CD14-positive monocyte (primary cell): ENCODE results near the gene CHIT1. TPM values are rescaled to one million over a fixed set of nuclear protein-coding genes. Genes with fewer than 3 reads are reported as not detected.

ENCODE experiments used
- DNase-seq, 3 donors: peaks; one replicate each; pipeline ENCODE4 v3.0.0-alpha.2; 2011 to 2022
- H2AFZ ChIP-seq: 2 replicates; pipeline ENCODE4 v1.6.0; 2012; ENCODE audit warnings: mild to moderate bottlenecking, low read depth, low read length, inconsistent platforms; ENCODE audit not compliant: insufficient read depth, poor library complexity, severe bottlenecking
- H3K27ac ChIP-seq, 2 donors: 1 replicate in 1 of 2; 2 replicates in 1 of 2; pipeline ENCODE4 v1.5.1; 2012 to 2013; ENCODE audit warnings: low read length in 2 of 2, control low read depth in 1 of 2, inconsistent platforms in 1 of 2, low read depth in 1 of 2, mild to moderate bottlenecking in 1 of 2
- H3K27me3 ChIP-seq, 2 donors: one replicate each; pipeline versions ENCODE4 v1.6.0 to v1.6.1; 2011 to 2013; ENCODE audit warnings: low read length in 2 of 2; ENCODE audit not compliant: control insufficient read depth in 2 of 2, insufficient read depth in 2 of 2
- H3K36me3 ChIP-seq, 2 donors: replicated peaks in 1 of 2; 1 replicate in 1 of 2; 2 replicates in 1 of 2; pipeline versions ENCODE4 v1.5.1 to v1.6.1; 2012 to 2013; ENCODE audit warnings: low read length in 2 of 2, control low read depth in 1 of 2, inconsistent platforms in 1 of 2, mild to moderate bottlenecking in 1 of 2; ENCODE audit not compliant: insufficient read depth in 2 of 2, control insufficient read depth in 1 of 2
- H3K4me1 ChIP-seq, 2 donors: 1 replicate in 1 of 2; 2 replicates in 1 of 2; pipeline versions ENCODE4 v1.5.1 to v1.6.1; 2012 to 2013; ENCODE audit warnings: low read length in 2 of 2, control low read depth in 1 of 2, inconsistent platforms in 1 of 2, mild to moderate bottlenecking in 1 of 2, moderate library complexity in 1 of 2; ENCODE audit not compliant: insufficient read depth in 2 of 2, control insufficient read depth in 1 of 2
- H3K4me2 ChIP-seq: replicated peaks from 2 replicates; pipeline ENCODE3; 2012; ENCODE audit warnings: low read length, moderate library complexity, mild to moderate bottlenecking; ENCODE audit not compliant: poor library complexity, severe bottlenecking; ENCODE audit errors: extremely low read depth
- H3K4me3 ChIP-seq, 3 experiments: fragments of 200-600 bp in 1 of 3; sonication (generic) in 1 of 3; replicated peaks in 1 of 3; 1 replicate in 2 of 3; 2 replicates in 1 of 3; pipeline ENCODE4 v1.5.1; 2011 to 2013; ENCODE audit warnings: low read length in 3 of 3, mild to moderate bottlenecking in 3 of 3, control low read depth in 2 of 3, low read depth in 2 of 3, inconsistent platforms in 1 of 3, moderate library complexity in 1 of 3
- H3K79me2 ChIP-seq: 2 replicates; pipeline ENCODE4 v1.6.0; 2012; ENCODE audit warnings: mild to moderate bottlenecking, control low read depth, inconsistent platforms, low read length, moderate library complexity; ENCODE audit not compliant: insufficient read depth
- H3K9ac ChIP-seq: 2 replicates; pipeline ENCODE4 v1.6.0; 2017; ENCODE audit warnings: low read length, mild to moderate bottlenecking; ENCODE audit not compliant: insufficient read depth, poor library complexity, severe bottlenecking
- H3K9me3 ChIP-seq, 2 donors: replicated peaks in 1 of 2; 1 replicate in 1 of 2; 2 replicates in 1 of 2; pipeline versions ENCODE4 v1.5.1 to v1.6.1; 2012 to 2013; ENCODE audit warnings: low read length in 2 of 2, control low read depth in 1 of 2; ENCODE audit not compliant: control insufficient read depth in 1 of 2, insufficient read depth in 1 of 2
- H4K20me1 ChIP-seq: 2 replicates; pipeline ENCODE4 v1.6.0; 2012; ENCODE audit warnings: mild to moderate bottlenecking, low read length, control low read depth, moderate library complexity; ENCODE audit not compliant: insufficient read depth
- H3K27ac Mint-ChIP-seq, 7 donors: one replicate each; pipeline ENCODE4 v1.8.0; 2020; ENCODE audit warnings: mild to moderate bottlenecking in 7 of 7, mixed read lengths in 7 of 7, moderate library complexity in 6 of 7, inconsistent platforms in 2 of 7
- H3K27me3 Mint-ChIP-seq, 3 donors: one replicate each; pipeline ENCODE4 v1.8.0; 2021 to 2022; ENCODE audit warnings: low read depth in 3 of 3, mild to moderate bottlenecking in 3 of 3, mixed read lengths in 3 of 3, moderate library complexity in 3 of 3, inconsistent platforms in 1 of 3
- H3K36me3 Mint-ChIP-seq, 2 donors: one replicate each; pipeline ENCODE4 v1.8.0; 2020; ENCODE audit warnings: mixed read lengths in 2 of 2, inconsistent platforms in 1 of 2, mild to moderate bottlenecking in 1 of 2
- H3K4me1 Mint-ChIP-seq: one replicate; pipeline ENCODE4 v1.8.0; 2020; ENCODE audit warnings: mild to moderate bottlenecking, mixed read lengths
- H3K4me3 Mint-ChIP-seq, 2 donors: one replicate each; pipeline ENCODE4 v1.8.0; 2020; ENCODE audit warnings: mild to moderate bottlenecking in 2 of 2, mixed read lengths in 2 of 2, moderate library complexity in 1 of 2
- H3K9me3 Mint-ChIP-seq, 7 donors: one replicate each; pipeline ENCODE4 v1.8.0; 2020 to 2022; ENCODE audit warnings: mixed read lengths in 7 of 7, mild to moderate bottlenecking in 6 of 7, moderate library complexity in 6 of 7, inconsistent platforms in 2 of 7
- CTCF ChIP-seq: fragments of 200-600 bp; IDR thresholded peaks from one replicate; pipeline ENCODE4 v1.8.0; 2022; ENCODE audit warnings: antibody characterized with exemption, mild to moderate bottlenecking
- WGBS: methylation state at CpG from one replicate; pipeline ENCODE4 v1.1.5; 2013; ENCODE audit warnings: missing lambda C conversion rate; ENCODE audit not compliant: insufficient coverage; 5-methylcytosine and 5-hydroxymethylcytosine counted together
- intact Hi-C, 2 donors: fragments of 100-400 bp; cut with micrococcal nuclease; formaldehyde crosslinking; loops; one replicate each; pipeline versions ENCODE4 v1.15.0 to v1.15.1; 2023
- polyA plus RNA-seq, 3 donors: library from polyadenylated mRNA; depleted of rRNA in 1 of 3; unstranded in 2 of 3; stranded (reverse) in 1 of 3; fragments of 300-500 nt in 2 of 3; fragments of >200 nt in 1 of 3; fragmentation: Illumina TruSeq in 2 of 3; gene quantifications; 1 replicate in 2 of 3; 2 replicates in 1 of 3; pipeline ENCODE4 v1.2.3, GENCODE V29; 2012 to 2021

CHIT1 gene
- polyA plus RNA-seq, 3 donors = 0.08 to 0.51 TPM; not detected in 1

DNA sequence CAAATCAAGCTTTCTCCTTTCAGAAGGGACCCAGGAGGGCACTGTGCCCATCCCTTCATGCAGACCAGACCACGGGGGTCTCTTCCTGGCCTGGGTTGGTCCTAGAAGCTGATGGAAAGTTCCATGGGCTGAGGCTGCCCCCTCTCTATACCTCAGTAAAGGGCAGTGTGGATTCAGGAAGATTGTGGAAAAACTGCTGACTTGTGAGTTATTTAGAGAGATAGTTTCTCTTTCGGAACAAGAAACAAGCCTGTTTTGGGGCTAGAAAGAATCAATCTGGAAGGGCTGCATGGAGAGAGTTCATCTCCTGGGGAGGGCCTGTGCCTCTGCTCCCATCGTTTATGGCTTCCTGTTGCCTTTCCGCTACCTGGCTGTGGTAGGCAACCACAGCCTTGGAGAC lies 803 bp downstream of the CHIT1 start:
- Histone ChIP-seq H3K4me2 (no peak overlapping the region), H3K79me2 (no peaks in the 10 kb centered on the region)
- intact Hi-C loops = no loop called here

DNA sequence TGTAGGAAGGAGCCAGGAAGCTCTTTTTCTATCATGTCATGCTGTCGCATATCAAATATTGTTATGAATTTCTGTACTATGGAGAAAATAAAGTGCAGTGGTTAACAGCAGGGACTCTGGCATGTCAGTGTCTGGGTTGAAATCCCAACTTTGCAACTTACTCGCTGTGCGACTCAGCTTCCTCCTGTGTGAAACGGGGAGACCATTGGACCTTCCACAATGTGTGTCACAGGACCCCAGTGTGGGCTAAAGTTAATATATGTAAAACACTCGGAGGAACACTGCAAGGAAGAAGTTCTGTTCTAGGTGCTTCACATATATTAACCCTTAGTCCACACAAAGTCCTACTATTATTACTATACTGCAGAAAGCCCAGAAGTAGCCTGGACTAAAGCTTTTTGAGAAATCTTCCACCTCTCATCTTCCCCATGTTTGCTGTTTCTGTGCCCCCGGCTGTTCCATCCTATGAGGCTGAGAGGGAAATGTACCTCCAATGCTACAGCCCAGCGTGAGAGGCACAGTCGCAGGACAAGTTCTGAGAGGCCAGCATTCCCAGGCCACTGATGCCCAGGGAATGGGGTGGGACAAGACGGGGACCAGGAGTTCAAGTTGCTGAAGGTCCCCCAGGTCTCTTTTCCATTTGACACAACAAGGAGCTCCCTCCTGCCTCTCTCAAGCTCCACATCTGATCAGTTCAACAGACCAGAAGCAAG lies 1.9 kb downstream of the CHIT1 start:
- no peak for DNase-seq
- Histone ChIP-seq H3K4me1 (peaks cover 0 to 6% of the 10 kb centered on the region in 2 donors), H2AFZ (no peak overlapping the region), H3K79me2 (no peaks in the 10 kb centered on the region), H3K36me3 (no peaks in the 10 kb centered on the region), H3K27ac (no peak overlapping the region), H3K27me3 (peaks cover 0 to 5% of the 10 kb centered on the region in 2 donors), H3K9me3 (no peaks in the 10 kb centered on the region), H3K4me2 (no peak overlapping the region), H3K4me3 (no peak overlapping the region), H3K9ac (no peak overlapping the region), H4K20me1 (no peaks in the 10 kb centered on the region)
- 81% methylated on average over 6 of the region's 9 CpGs for WGBS
- TF ChIP-seq CTCF = no peak
- H3K36me3 Mint-ChIP-seq = no peaks in the 10 kb centered on the region
- peaks cover 12% of the 10 kb centered on the region for H3K4me1 Mint-ChIP-seq
- H3K9me3 Mint-ChIP-seq = peaks cover 0 to under 1% (median 0%) of the 10 kb centered on the region in 7 donors
- H3K27me3 Mint-ChIP-seq = peaks cover 13 to 27% (median 26%) of the 10 kb centered on the region in 3 donors
- intact Hi-C loops = no loop called here
- no peak overlapping the region for H3K4me3 Mint-ChIP-seq
- H3K27ac Mint-ChIP-seq = peak overlapping the region in 1 of 7 donors; percentile 6

More for the DNA sequence above, 803 bp downstream of the CHIT1 start:
- Histone ChIP-seq H3K9me3 (peaks cover 3 to 6% of the 10 kb centered on the region in 2 donors), H3K27ac (no peak overlapping the region), H3K27me3 (peaks cover 0 to 15% of the 10 kb centered on the region in 2 donors), H2AFZ (no peak overlapping the region), H3K4me1 (peaks cover 0 to 6% of the 10 kb centered on the region in 2 donors), H3K9ac (no peak overlapping the region), H3K36me3 (no peaks in the 10 kb centered on the region), H3K4me3 (no peak overlapping the region), H4K20me1 (no peaks in the 10 kb centered on the region)
- Mint-ChIP-seq H3K4me1 (peaks cover 12% of the 10 kb centered on the region), H3K27me3 (peaks cover 13 to 30% (median 25%) of the 10 kb centered on the region in 3 donors), H3K27ac (no peak overlapping the region), H3K9me3 (peaks cover 1 to 9% (median 3%) of the 10 kb centered on the region in 7 donors), H3K36me3 (no peaks in the 10 kb centered on the region), H3K4me3 (no peak overlapping the region)
- no peak for DNase-seq
- WGBS = 59% methylated on average over 3 of the region's 4 CpGs
- no peak for TF ChIP-seq CTCF
